Measurements from ENCODE around the gene RASA2. TPM values are rescaled to one million over a fixed set of nuclear protein-coding genes. Genes with fewer than 3 reads are reported as not detected.
A peak's percentile ranks its signal among the peaks of the same experiment; 100 is the strongest.

The RASA2 gene
- total and polyA plus RNA-seq, 2 of the 4 experiments (the other 2 are of a cell fraction) = 6.1 to 14.0 TPM

GRCh38 chr3:141439589-141439988 is 47.2 kb upstream of the RASA2 start:
- Histone ChIP-seq H2AFZ (replicated peaks; ENCODE audit: low read length, poor library complexity) (no peak overlapping the region), H2BK20ac (ENCODE audit: low read depth, low read length) (no peak overlapping the region; the same call in 1 of the 2 replicates), H4K5ac (ENCODE audit: low read depth, low read length) (peak overlapping the region; percentile 87), H3K56ac (ENCODE audit: extremely low read depth, insufficient read depth, low read length) (no peak overlapping the region), H3K4me3 (ENCODE audit: insufficient read depth, low read depth, low read length) (no peak overlapping the region), H3K36me3 (ENCODE audit: control insufficient read depth, insufficient read depth, low read length) (peaks cover 37% of the 10 kb centered on the region), H2BK5ac (ENCODE audit: low read depth, low read length, poor library complexity, severe bottlenecking) (peak overlapping the region; percentile 86), H3K9me3 (ENCODE audit: control insufficient read depth, insufficient read depth, low read length) (no peaks in the 10 kb centered on the region), H3K9ac (ENCODE audit: low read depth, low read length) (no peak overlapping the region; the same call in 1 of the 2 replicates), H3K9me1 (ENCODE audit: insufficient read depth, low read length) (peaks cover 5% of the 10 kb centered on the region; the same call in 1 of the 2 replicates), H3K14ac (replicated peaks; ENCODE audit: low read depth, low read length) (peak overlapping the region; percentile 57; the same call in 1 of the 2 replicates), H4K91ac (ENCODE audit: insufficient read depth, low read depth, low read length) (0 out of 2 replicates have a peak overlapping the region, but pooled peaks have one; percentile 10), H3K4ac (ENCODE audit: low read depth, low read length) (peak overlapping the region; percentile 68; the same call in 1 of the 2 replicates), H2BK15ac (ENCODE audit: low read depth, low read length) (no peak overlapping the region), H3K23ac (ENCODE audit: low read depth, low read length) (peak overlapping the region; percentile 28; the same call in 1 of the 2 replicates), H3K27ac (ENCODE audit: insufficient read depth, low read length) (peak overlapping the region; percentile 76; the same call in 1 of the 2 replicates), H3K4me1 (ENCODE audit: control insufficient read depth, insufficient read depth, low read length) (peaks cover 30% of the 10 kb centered on the region), H3K18ac (ENCODE audit: low read depth, low read length) (peak overlapping the region; percentile 90), H2BK120ac (ENCODE audit: low read depth, low read length) (peak overlapping the region; percentile 58; the same call in 1 of the 2 replicates), H3K79me1 (ENCODE audit: low read depth in 1 of 2, low read length in 2 of 2) (peaks cover 43 to 83% of the 10 kb centered on the region in 2 experiments), H2AK9ac (replicated peaks; ENCODE audit: low read depth, low read length, poor library complexity) (no peak overlapping the region), H2AK5ac (ENCODE audit: low read depth, low read length) (peak overlapping the region; percentile 61; the same call in 1 of the 2 replicates), H3K27me3 (ENCODE audit: control insufficient read depth, insufficient read depth, low read length) (no peaks in the 10 kb centered on the region), H4K20me1 (ENCODE audit: insufficient read depth, low read length) (no peaks in the 10 kb centered on the region; the same call in 1 of the 2 replicates), H3K4me2 (ENCODE audit: low read depth, low read length) (no peak overlapping the region), H4K8ac (ENCODE audit: low read depth in 2 of 2, low read length in 2 of 2) (peak overlapping the region; percentile 9 to 79; a peak in 3 of 4 replicates)
- in situ Hi-C loops (cut with MboI; ENCODE audit: low sequenced_read_pairs) (no loop called here), intact Hi-C loops (cut with micrococcal nuclease) (no loop called here), dilution Hi-C loops (cut with HindIII; ENCODE audit: low sequenced_read_pairs, unreplicated experiment) (no loop called here)
- DNase-seq (peak; percentile 69), ATAC-seq (ENCODE audit: low read depth) (peak; percentile 5; the same call in 1 of the 2 replicates)
- POLR2A ChIA-PET (ENCODE audit: unreplicated experiment) = no interaction called here
- TF ChIP-seq MAFK (IDR thresholded peaks at IDR 0.05; ENCODE audit: low read depth, low read length) (peak; percentile 84), FOS (IDR thresholded peaks at IDR 0.05; ENCODE audit: low read depth, low read length) (peak; percentile 24; the same call in 1 of the 2 replicates), NFE2L2 (IDR thresholded peaks at IDR 0.05; ENCODE audit: low read depth, low read length) (0 out of 2 replicates have a peak, but pooled peaks have one; percentile 3), CEBPB (IDR thresholded peaks at IDR 0.05; ENCODE audit: low read depth, low read length) (no peak)
- TF ChIP-seq, protein P1, sequence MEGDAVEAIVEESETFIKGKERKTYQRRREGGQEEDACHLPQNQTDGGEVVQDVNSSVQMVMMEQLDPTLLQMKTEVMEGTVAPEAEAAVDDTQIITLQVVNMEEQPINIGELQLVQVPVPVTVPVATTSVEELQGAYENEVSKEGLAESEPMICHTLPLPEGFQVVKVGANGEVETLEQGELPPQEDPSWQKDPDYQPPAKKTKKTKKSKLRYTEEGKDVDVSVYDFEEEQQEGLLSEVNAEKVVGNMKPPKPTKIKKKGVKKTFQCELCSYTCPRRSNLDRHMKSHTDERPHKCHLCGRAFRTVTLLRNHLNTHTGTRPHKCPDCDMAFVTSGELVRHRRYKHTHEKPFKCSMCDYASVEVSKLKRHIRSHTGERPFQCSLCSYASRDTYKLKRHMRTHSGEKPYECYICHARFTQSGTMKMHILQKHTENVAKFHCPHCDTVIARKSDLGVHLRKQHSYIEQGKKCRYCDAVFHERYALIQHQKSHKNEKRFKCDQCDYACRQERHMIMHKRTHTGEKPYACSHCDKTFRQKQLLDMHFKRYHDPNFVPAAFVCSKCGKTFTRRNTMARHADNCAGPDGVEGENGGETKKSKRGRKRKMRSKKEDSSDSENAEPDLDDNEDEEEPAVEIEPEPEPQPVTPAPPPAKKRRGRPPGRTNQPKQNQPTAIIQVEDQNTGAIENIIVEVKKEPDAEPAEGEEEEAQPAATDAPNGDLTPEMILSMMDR (conservative IDR thresholded peaks at IDR 0.05; ENCODE audit: low read depth, low read length) = no peak
- 100% methylated on average over 2 of the region's 3 CpGs; no CpG with 5 or more reads in 1 of the 2 experiments for WGBS, 2 experiments (ENCODE audit: extremely low coverage in 2 of 2, insufficient read length in 1 of 2)
- no TSS peak for BruUV-seq (replicated peaks)
- CTCF ChIA-PET = interaction anchor here (1.0 to 1.4 kb wide), 2 partner anchors 8 to 15 kb away, joined by 4 to 5 read pairs; no protein-coding TSS in a partner anchor
